Measurements from ENCODE around the gene RPS3. TPM values are rescaled to one million over a fixed set of nuclear protein-coding genes. Genes with fewer than 3 reads are reported as not detected.
"Not testable (repeated sequence)": the region's sequence is repeated elsewhere in the genome, so short reads cannot be mapped to it uniquely, and the experiment has no call there.

Gene RPS3
- total RNA-seq, 2 experiments from 2014 or later, result 4,423 to 4,525 TPM

- no peak for DNase-seq
- no peaks in the 10 kb centered on the region for H3K9me3 Mint-ChIP-seq
- CTCF ChIA-PET, result interaction anchor here (0.5 to 2.4 kb wide), 10 partner anchors 8 to 159 kb away, joined by 3 to 15 read pairs (median 4); partner anchors contain the start of gene GDPD5
- intact Hi-C loops (cut with micrococcal nuclease), result loop anchor here (2.0 kb wide), 1 partner anchor 30 kb away; no protein-coding TSS in a partner anchor
- peak overlapping the region; percentile 99 for H3K27ac Mint-ChIP-seq
- POLR2A ChIA-PET, result interaction anchor here (1.1 to 2.8 kb wide), 9 partner anchors 8 to 162 kb away, joined by 3 to 9 read pairs (median 4); partner anchors contain the start of genes ARRB1, GDPD5 and SERPINH1
- H3K4me3 Mint-ChIP-seq, result peak overlapping the region; percentile 100
- H3K4me1 Mint-ChIP-seq (ENCODE audit: low read depth), result peaks cover 40% of the 10 kb centered on the region
- peaks cover 59% of the 10 kb centered on the region for H3K36me3 Mint-ChIP-seq
- no peaks in the 10 kb centered on the region for H3K27me3 Mint-ChIP-seq
Observed at GRCh38 chr11:75400146-75400865, 988 bp downstream of the RPS3 start.

GRCh38 chr11:75402002-75402773 is 2.9 kb downstream of the RPS3 start:
- Mint-ChIP-seq H3K27me3 (no peaks in the 10 kb centered on the region), H3K4me1 (ENCODE audit: low read depth) (peaks cover 52% of the 10 kb centered on the region), H3K4me3 (peak overlapping the region; percentile 100), H3K9me3 (no peaks in the 10 kb centered on the region), H3K27ac (peak overlapping the region; percentile 99), H3K36me3 (peaks cover 76% of the 10 kb centered on the region)
- ChIA-PET CTCF (interaction anchor here (1.0 kb wide), 1 partner anchor 17 kb away, joined by 3 read pairs; no protein-coding TSS in a partner anchor), POLR2A (no interaction called here)
- DNase-seq, result no peak
- intact Hi-C loops (cut with micrococcal nuclease), result no loop called here

GRCh38 chr11:75403037-75403436 is 3.7 kb downstream of the RPS3 start:
- no peaks in the 10 kb centered on the region for H3K27me3 Mint-ChIP-seq
- intact Hi-C loops (cut with micrococcal nuclease), result no loop called here
- H3K36me3 Mint-ChIP-seq, result peaks cover 83% of the 10 kb centered on the region
- CTCF ChIA-PET, result interaction anchor here (1.0 to 1.4 kb wide), 3 partner anchors 14 to 129 kb away, joined by 3 to 5 read pairs (median 3); no protein-coding TSS in a partner anchor
- peak overlapping the region; percentile 99 for H3K27ac Mint-ChIP-seq
- no peak for DNase-seq
- H3K4me3 Mint-ChIP-seq, result peak overlapping the region; percentile 100
- H3K9me3 Mint-ChIP-seq, result no peaks in the 10 kb centered on the region
- peaks cover 57% of the 10 kb centered on the region for H3K4me1 Mint-ChIP-seq (ENCODE audit: low read depth)
- POLR2A ChIA-PET, result interaction anchor here (0.6 kb wide), 1 partner anchor 445 kb away, joined by 3 read pairs; no protein-coding TSS in a partner anchor

GRCh38 chr11:75403983-75404658 is 4.8 kb downstream of the RPS3 start:
- POLR2A ChIA-PET, result interaction anchor here (1.1 kb wide), 1 partner anchor 12 kb away, joined by 6 read pairs; no protein-coding TSS in a partner anchor
- Mint-ChIP-seq H3K4me3 (peak overlapping the region; percentile 18), H3K27me3 (no peaks in the 10 kb centered on the region), H3K27ac (peak overlapping the region; percentile 99), H3K9me3 (no peaks in the 10 kb centered on the region), H3K36me3 (peaks cover 87% of the 10 kb centered on the region), H3K4me1 (ENCODE audit: low read depth) (peaks cover 56% of the 10 kb centered on the region)
- intact Hi-C loops (cut with micrococcal nuclease), result no loop called here
- CTCF ChIA-PET, result interaction anchor here (1.4 kb wide), 1 partner anchor 128 kb away, joined by 3 read pairs; no protein-coding TSS in a partner anchor
- DNase-seq, result no peak

- intact Hi-C loops (cut with micrococcal nuclease), result no loop called here
- H3K9me3 Mint-ChIP-seq, result no peaks in the 10 kb centered on the region
- H3K4me1 Mint-ChIP-seq (ENCODE audit: low read depth), result peaks cover 49% of the 10 kb centered on the region
- peaks cover 66% of the 10 kb centered on the region for H3K36me3 Mint-ChIP-seq
- ChIA-PET POLR2A (no interaction called here), CTCF (interaction anchor here (0.6 to 0.8 kb wide), 2 partner anchors 120 to 126 kb away, joined by 3 read pairs; partner anchors contain the start of gene GDPD5)
- H3K27ac Mint-ChIP-seq, result peak overlapping the region; percentile 33
- DNase-seq, result no peak
- H3K27me3 Mint-ChIP-seq, result no peaks in the 10 kb centered on the region
- no peak overlapping the region for H3K4me3 Mint-ChIP-seq
Observed at GRCh38 chr11:75406338-75406777, 7.0 kb downstream of the RPS3 start.

GRCh38 chr11:75408957-75409219 is 9.6 kb downstream of the RPS3 start:
- ChIA-PET POLR2A (interaction anchor here (1.8 to 1.9 kb wide), 2 partner anchors 9 kb away, joined by 5 to 9 read pairs; partner anchors contain the start of gene RPS3), CTCF (interaction anchor here (1.2 to 2.1 kb wide), 6 partner anchors 8 to 117 kb away, joined by 4 to 14 read pairs (median 4); partner anchors contain the start of gene GDPD5)
- no peaks in the 10 kb centered on the region for H3K27me3 Mint-ChIP-seq
- intact Hi-C loops (cut with micrococcal nuclease), result no loop called here
- H3K36me3 Mint-ChIP-seq, result peaks cover 44% of the 10 kb centered on the region
- H3K4me3 Mint-ChIP-seq, result no peak overlapping the region
- H3K9me3 Mint-ChIP-seq, result no peaks in the 10 kb centered on the region
- no peak for DNase-seq
- peaks cover 24% of the 10 kb centered on the region for H3K4me1 Mint-ChIP-seq (ENCODE audit: low read depth)
- H3K27ac Mint-ChIP-seq, result no peak overlapping the region

GRCh38 chr11:75409971-75410370 is 10.7 kb downstream of the RPS3 start:
- H3K4me3 Mint-ChIP-seq; H3K27me3 Mint-ChIP-seq; CTCF ChIA-PET; H3K9me3 Mint-ChIP-seq; POLR2A ChIA-PET; DNase-seq; H3K27ac Mint-ChIP-seq; intact Hi-C loops (cut with micrococcal nuclease): not testable (repeated sequence)
- Mint-ChIP-seq H3K4me1 (ENCODE audit: low read depth) (peaks cover 17% of the 10 kb centered on the region), H3K36me3 (peaks cover 36% of the 10 kb centered on the region)

GRCh38 chr11:75413146-75413545 is 13.8 kb downstream of the RPS3 start:
- H3K36me3 Mint-ChIP-seq, result peaks cover 19% of the 10 kb centered on the region

GRCh38 chr11:75413864-75414263 is 14.5 kb downstream of the RPS3 start:
- H3K4me1 Mint-ChIP-seq (ENCODE audit: low read depth), result peaks cover 3% of the 10 kb centered on the region
- H3K4me3 Mint-ChIP-seq, result no peak overlapping the region
- DNase-seq, result no peak
- intact Hi-C loops (cut with micrococcal nuclease), result no loop called here
- CTCF ChIA-PET, result no interaction called here
- H3K36me3 Mint-ChIP-seq, result peaks cover 16% of the 10 kb centered on the region
- POLR2A ChIA-PET, result no interaction called here
- H3K27me3 Mint-ChIP-seq, result no peaks in the 10 kb centered on the region
- no peaks in the 10 kb centered on the region for H3K9me3 Mint-ChIP-seq
- H3K27ac Mint-ChIP-seq, result no peak overlapping the region

More at GRCh38 chr11:75413146-75413545, 13.8 kb downstream of the RPS3 start:
- DNase-seq; H3K4me1 Mint-ChIP-seq (ENCODE audit: low read depth); H3K4me3 Mint-ChIP-seq; H3K27me3 Mint-ChIP-seq; H3K9me3 Mint-ChIP-seq; intact Hi-C loops (cut with micrococcal nuclease); POLR2A ChIA-PET; H3K27ac Mint-ChIP-seq: not testable (repeated sequence)
- CTCF ChIA-PET, result interaction anchor here (0.7 kb wide), 1 partner anchor 58 kb away, joined by 3 read pairs; no protein-coding TSS in a partner anchor

GRCh38 chr11:75420224-75421034 is 21.1 kb downstream of the RPS3 start:
- ChIA-PET CTCF (interaction anchor here (1.1 to 1.2 kb wide), 2 partner anchors 12 to 31 kb away, joined by 3 to 4 read pairs; no protein-coding TSS in a partner anchor), POLR2A (no interaction called here)
- peaks cover 3% of the 10 kb centered on the region for H3K4me1 Mint-ChIP-seq (ENCODE audit: low read depth)
- intact Hi-C loops (cut with micrococcal nuclease), result no loop called here
- H3K4me3 Mint-ChIP-seq, result no peak overlapping the region
- peaks cover 7% of the 10 kb centered on the region for H3K36me3 Mint-ChIP-seq
- H3K27ac Mint-ChIP-seq, result no peak overlapping the region
- H3K27me3 Mint-ChIP-seq, result no peaks in the 10 kb centered on the region
- H3K9me3 Mint-ChIP-seq, result no peaks in the 10 kb centered on the region
- no peak for DNase-seq

- DNase-seq, result no peak
- no peak overlapping the region for H3K27ac Mint-ChIP-seq
- peaks cover 3% of the 10 kb centered on the region for H3K4me1 Mint-ChIP-seq (ENCODE audit: low read depth)
- H3K27me3 Mint-ChIP-seq, result no peaks in the 10 kb centered on the region
- H3K36me3 Mint-ChIP-seq, result peaks cover 5% of the 10 kb centered on the region
- ChIA-PET POLR2A (no interaction called here), CTCF (interaction anchor here (1.1 to 1.4 kb wide), 3 partner anchors 13 to 112 kb away, joined by 3 to 4 read pairs (median 4); no protein-coding TSS in a partner anchor)
- no peaks in the 10 kb centered on the region for H3K9me3 Mint-ChIP-seq
- intact Hi-C loops (cut with micrococcal nuclease), result no loop called here
- no peak overlapping the region for H3K4me3 Mint-ChIP-seq
Observed at GRCh38 chr11:75421035-75421602, 21.8 kb downstream of the RPS3 start.

Measured in activated CD4-positive, alpha-beta memory T cell treated with anti-CD3 and anti-CD28 coated beads for 36 hours (primary cell).